Glutamatergic neuron (in vitro differentiated cells): ENCODE data around the gene SYT6. TPM values are rescaled to one million over a fixed set of nuclear protein-coding genes. Genes with fewer than 3 reads are reported as not detected.

Experiments used
- DNase-seq: peaks from one replicate; pipeline ENCODE4 v3.0.0; 2022
- H3K27ac Mint-ChIP-seq: one replicate; pipeline ENCODE4 v1.8.0; 2020; ENCODE audit warnings: mild to moderate bottlenecking, mixed read lengths, inconsistent platforms; ENCODE audit not compliant: unreplicated experiment
- H3K27me3 Mint-ChIP-seq: one replicate; pipeline ENCODE4 v1.8.0; 2020; ENCODE audit warnings: mild to moderate bottlenecking, moderate library complexity, mixed read lengths, inconsistent platforms; ENCODE audit not compliant: unreplicated experiment
- H3K36me3 Mint-ChIP-seq: one replicate; pipeline ENCODE4 v1.8.0; 2020; ENCODE audit warnings: mild to moderate bottlenecking, mixed read lengths, inconsistent platforms; ENCODE audit not compliant: unreplicated experiment
- H3K4me1 Mint-ChIP-seq: one replicate; pipeline ENCODE4 v1.8.0; 2020; ENCODE audit warnings: mild to moderate bottlenecking, low read depth, mixed read lengths, inconsistent platforms; ENCODE audit not compliant: unreplicated experiment
- H3K4me3 Mint-ChIP-seq: one replicate; pipeline ENCODE4 v1.8.0; 2020; ENCODE audit warnings: mild to moderate bottlenecking, mixed read lengths, inconsistent platforms; ENCODE audit not compliant: unreplicated experiment
- H3K9me3 Mint-ChIP-seq: one replicate; pipeline ENCODE4 v1.8.0; 2020; ENCODE audit warnings: mild to moderate bottlenecking, moderate library complexity, mixed read lengths, inconsistent platforms; ENCODE audit not compliant: unreplicated experiment
- total RNA-seq: library from RNA; stranded (reverse); fragmentation: NEBNext Ultra II Directional; extraction: Animal tissue kit (Norgen Biotek cat#: 25700); gene quantifications from one replicate; pipeline ENCODE4 v1.2.1, GENCODE V29; 2021; ENCODE audit not compliant: unreplicated experiment
- TF ChIP-seq, protein P1 (sequence below): fragments of 200-600 bp; sonication (generic); IDR thresholded peaks from one replicate; pipeline ENCODE4 v1.5.0; 2021; ENCODE audit not compliant: partially characterized antibody, unreplicated experiment

SYT6 gene
- total RNA-seq, 1 donor from 2014 or later: 11.1 TPM

DNA sequence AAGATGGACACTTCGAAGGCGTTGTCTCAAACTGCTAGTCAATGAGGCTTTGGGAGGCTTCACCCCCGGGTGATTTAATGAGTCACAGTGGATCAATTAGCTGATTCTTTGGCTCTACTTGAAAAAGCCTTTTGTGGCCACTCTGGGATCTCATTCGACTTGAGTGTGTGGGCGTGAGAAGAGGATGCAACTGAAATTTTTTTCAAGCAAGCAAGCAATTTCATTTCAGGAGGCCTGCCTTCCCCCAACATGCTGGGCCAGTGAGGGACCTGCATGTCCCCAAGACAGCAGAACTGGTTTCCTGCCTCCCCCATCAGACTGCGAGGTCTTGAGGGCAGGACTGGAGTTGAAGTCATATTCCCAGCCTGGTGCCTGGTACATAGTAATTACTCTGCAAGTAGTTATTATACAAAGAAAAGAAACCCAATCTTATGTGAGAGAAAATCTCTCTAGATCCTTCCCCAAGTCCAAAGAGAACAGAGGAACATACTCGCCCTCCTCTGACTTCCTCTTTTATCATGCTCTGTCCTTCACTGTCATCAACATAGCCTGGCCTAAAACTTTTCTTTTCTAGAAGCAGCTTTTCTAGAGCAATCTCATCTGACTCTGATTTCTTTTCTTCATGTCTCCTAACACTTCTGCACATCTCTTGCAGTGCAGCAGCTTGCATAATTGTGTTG is 22.7 kb downstream of the SYT6 start:
- Mint-ChIP-seq H3K27me3 (peaks cover 11% of the 10 kb centered on the region), H3K4me3 (no peak overlapping the region), H3K9me3 (no peaks in the 10 kb centered on the region), H3K4me1 (peaks cover 10% of the 10 kb centered on the region), H3K27ac (no peak overlapping the region), H3K36me3 (no peaks in the 10 kb centered on the region)
- TF ChIP-seq, protein P1, sequence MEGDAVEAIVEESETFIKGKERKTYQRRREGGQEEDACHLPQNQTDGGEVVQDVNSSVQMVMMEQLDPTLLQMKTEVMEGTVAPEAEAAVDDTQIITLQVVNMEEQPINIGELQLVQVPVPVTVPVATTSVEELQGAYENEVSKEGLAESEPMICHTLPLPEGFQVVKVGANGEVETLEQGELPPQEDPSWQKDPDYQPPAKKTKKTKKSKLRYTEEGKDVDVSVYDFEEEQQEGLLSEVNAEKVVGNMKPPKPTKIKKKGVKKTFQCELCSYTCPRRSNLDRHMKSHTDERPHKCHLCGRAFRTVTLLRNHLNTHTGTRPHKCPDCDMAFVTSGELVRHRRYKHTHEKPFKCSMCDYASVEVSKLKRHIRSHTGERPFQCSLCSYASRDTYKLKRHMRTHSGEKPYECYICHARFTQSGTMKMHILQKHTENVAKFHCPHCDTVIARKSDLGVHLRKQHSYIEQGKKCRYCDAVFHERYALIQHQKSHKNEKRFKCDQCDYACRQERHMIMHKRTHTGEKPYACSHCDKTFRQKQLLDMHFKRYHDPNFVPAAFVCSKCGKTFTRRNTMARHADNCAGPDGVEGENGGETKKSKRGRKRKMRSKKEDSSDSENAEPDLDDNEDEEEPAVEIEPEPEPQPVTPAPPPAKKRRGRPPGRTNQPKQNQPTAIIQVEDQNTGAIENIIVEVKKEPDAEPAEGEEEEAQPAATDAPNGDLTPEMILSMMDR: no peak
- no peak for DNase-seq

DNA sequence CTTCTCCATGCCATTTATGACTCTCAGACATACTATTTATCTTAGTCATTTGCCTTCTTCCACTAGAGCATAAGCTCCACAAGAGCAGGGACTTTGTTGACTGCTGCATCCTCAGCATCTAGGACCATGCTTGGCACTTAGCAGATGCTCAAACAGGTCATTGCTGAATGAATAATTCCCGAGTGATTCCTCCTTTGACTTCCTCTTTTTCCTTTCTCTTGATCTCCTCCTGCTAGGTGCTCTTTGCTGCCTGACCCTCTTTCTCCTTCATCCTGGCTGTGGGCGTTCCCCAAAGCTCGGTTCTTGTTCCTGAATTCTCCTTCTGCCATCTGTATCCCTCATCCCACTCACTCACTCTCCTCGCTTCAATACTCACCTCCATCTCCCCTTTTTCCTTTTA is 23.5 kb downstream of the SYT6 start:
- Mint-ChIP-seq H3K36me3 (no peaks in the 10 kb centered on the region), H3K4me3 (no peak overlapping the region), H3K9me3 (no peaks in the 10 kb centered on the region), H3K4me1 (peaks cover 8% of the 10 kb centered on the region), H3K27me3 (peaks cover 6% of the 10 kb centered on the region), H3K27ac (no peak overlapping the region)
- DNase-seq: no peak
- TF ChIP-seq, protein P1: no peak

DNA sequence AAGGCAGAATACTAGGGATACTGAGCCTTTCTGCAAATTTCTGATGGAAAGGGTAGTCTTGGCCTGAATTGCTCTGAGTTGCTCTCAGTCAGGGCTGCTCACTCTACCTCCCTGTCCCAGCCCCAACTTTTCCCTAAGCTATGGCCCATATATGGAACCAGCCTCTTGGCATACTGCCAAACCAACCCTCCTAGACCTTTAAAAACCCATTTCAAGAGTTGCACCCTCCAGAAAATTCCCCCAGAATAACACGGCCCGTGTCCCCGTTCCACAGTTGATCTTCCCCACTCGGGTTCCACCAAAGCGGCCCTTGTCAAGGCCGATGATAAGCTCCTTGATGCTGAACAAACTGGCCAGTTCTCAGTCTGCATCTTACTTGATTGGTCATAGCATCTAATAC is 25.4 kb downstream of the SYT6 start:
- Mint-ChIP-seq H3K4me1 (peaks cover 13% of the 10 kb centered on the region), H3K36me3 (no peaks in the 10 kb centered on the region), H3K4me3 (no peak overlapping the region), H3K27me3 (peaks cover 7% of the 10 kb centered on the region), H3K9me3 (no peaks in the 10 kb centered on the region), H3K27ac (no peak overlapping the region)
- TF ChIP-seq, protein P1: no peak
- DNase-seq: no peak

DNA sequence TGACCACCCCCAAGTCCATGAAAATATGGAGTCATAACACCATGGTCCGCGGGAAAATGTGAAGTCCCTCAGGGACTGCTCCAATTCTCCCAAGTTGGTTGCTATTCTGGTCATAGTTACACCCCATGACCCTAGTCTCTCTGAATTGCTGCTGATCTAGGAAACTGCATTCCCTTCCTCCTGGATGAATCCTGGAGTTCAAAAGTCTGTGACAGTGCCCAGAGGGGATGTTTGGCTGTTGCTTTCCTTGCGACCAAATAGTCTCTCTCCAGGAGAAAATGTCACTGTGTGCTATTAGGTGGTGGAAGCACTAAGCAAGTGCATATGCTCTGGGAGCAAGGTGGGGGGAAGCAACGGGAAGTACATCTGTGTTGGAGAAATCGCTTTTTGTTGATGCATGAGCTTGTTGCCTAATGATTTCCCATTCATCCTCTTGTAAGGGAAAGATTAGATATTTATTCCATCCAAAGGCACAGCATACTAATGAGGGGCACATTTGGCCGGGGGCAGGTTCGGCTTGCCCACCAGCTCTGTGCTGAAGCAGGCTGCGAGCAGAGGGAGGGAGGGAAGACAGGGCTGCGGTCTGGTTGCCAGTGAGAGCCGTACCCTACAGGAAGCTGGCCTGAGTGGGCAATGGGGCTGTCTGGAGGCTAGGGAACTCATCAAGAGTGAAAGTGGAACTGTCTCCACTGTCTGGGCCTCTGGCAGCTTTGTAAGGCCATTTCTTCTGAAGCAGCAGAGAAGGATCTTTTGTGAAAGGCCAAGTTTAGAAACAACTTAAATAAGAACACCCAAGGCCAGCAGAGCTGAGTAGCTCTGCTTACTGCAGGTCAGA is 27.2 kb downstream of the SYT6 start:
- H3K4me3 Mint-ChIP-seq: no peak overlapping the region
- H3K9me3 Mint-ChIP-seq: peaks cover 8% of the 10 kb centered on the region
- H3K27ac Mint-ChIP-seq: no peak overlapping the region
- DNase-seq: no peak
- peaks cover 10% of the 10 kb centered on the region for H3K27me3 Mint-ChIP-seq
- no peaks in the 10 kb centered on the region for H3K36me3 Mint-ChIP-seq
- peaks cover 22% of the 10 kb centered on the region for H3K4me1 Mint-ChIP-seq
- TF ChIP-seq, protein P1: no peak

DNA sequence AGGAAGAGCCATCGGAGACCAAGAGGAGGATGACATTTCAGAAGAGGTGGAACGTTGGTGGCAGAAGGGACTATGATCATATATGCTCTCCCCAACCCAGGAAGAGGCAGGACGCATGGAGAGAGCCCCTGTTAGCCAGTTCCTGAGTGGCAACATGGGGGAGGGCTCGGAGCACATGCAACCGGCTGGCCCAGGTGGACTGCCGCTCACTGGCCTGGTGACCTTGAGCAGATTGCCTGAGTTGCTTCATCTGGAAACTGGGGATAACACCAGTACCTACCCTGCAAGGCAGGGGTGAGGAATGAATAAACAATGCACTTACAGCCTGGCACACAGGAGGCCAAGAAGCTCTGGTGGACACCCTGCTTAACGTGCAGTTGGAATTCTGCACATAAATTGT is 29.0 kb downstream of the SYT6 start:
- Mint-ChIP-seq H3K4me3 (no peak overlapping the region), H3K27me3 (peaks cover 10% of the 10 kb centered on the region), H3K9me3 (peaks cover 8% of the 10 kb centered on the region), H3K4me1 (peaks cover 22% of the 10 kb centered on the region), H3K27ac (no peak overlapping the region), H3K36me3 (no peaks in the 10 kb centered on the region)
- no peak for DNase-seq
- TF ChIP-seq, protein P1: no peak
